Subcutaneous abdominal adipose tissue (tissue), 5 donors: ENCODE data around the gene VSTM4.

Experiments used
- H3K27ac ChIP-seq: one replicate; pipeline ENCODE4 v1.7.0; 2013; ENCODE audit warnings: low read depth, mild to moderate bottlenecking, inconsistent platforms, low read length, moderate library complexity
- H3K27me3 ChIP-seq, 5 donors: one replicate each; pipeline ENCODE4 v1.7.0; 2013; ENCODE audit warnings: low read length in 5 of 5, inconsistent platforms in 1 of 5; ENCODE audit not compliant: control insufficient read depth in 5 of 5, insufficient read depth in 4 of 5
- H3K36me3 ChIP-seq, 5 donors: one replicate each; pipeline ENCODE4 v1.7.0; 2013; ENCODE audit warnings: low read length in 5 of 5; ENCODE audit not compliant: control insufficient read depth in 5 of 5, insufficient read depth in 5 of 5
- H3K4me1 ChIP-seq, 5 donors: one replicate each; pipeline ENCODE4 v1.7.0; 2013; ENCODE audit warnings: low read length in 5 of 5, mild to moderate bottlenecking in 3 of 5, moderate library complexity in 1 of 5; ENCODE audit not compliant: control insufficient read depth in 5 of 5, insufficient read depth in 5 of 5
- H3K4me3 ChIP-seq, 5 donors: one replicate each; pipeline ENCODE4 v1.7.0; 2013; ENCODE audit warnings: low read length in 5 of 5, low read depth in 1 of 5
- H3K9ac ChIP-seq, 5 donors: one replicate each; pipeline ENCODE4 v1.7.0; 2013; ENCODE audit warnings: low read length in 5 of 5, mild to moderate bottlenecking in 4 of 5, moderate library complexity in 3 of 5
- H3K9me3 ChIP-seq, 5 donors: one replicate each; pipeline ENCODE4 v1.7.0; 2013; ENCODE audit warnings: low read length in 5 of 5; ENCODE audit not compliant: control insufficient read depth in 5 of 5
- donor health status: healthy.
- donor health status: healthy.
- donor health status: healthy.
- donor health status: healthy.
- donor health status: healthy.

The VSTM4 gene

GRCh38 chr10:48970046-48970445, 145.3 kb downstream of the VSTM4 start:
- peaks cover 0 to 23% (median 0%) of the 10 kb centered on the region in 5 donors for H3K36me3 ChIP-seq
- H3K4me3 ChIP-seq = no peak overlapping the region
- H3K4me1 ChIP-seq = no peaks in the 10 kb centered on the region
- H3K9ac ChIP-seq = no peak overlapping the region
- H3K27me3 ChIP-seq = peaks cover 0 to 3% (median 2%) of the 10 kb centered on the region in 5 donors
- H3K9me3 ChIP-seq = no peaks in the 10 kb centered on the region
- no peak overlapping the region for H3K27ac ChIP-seq

GRCh38 chr10:48968036-48968435, 147.3 kb downstream of the VSTM4 start:
- peaks cover 0 to 3% (median 0%) of the 10 kb centered on the region in 5 donors for H3K27me3 ChIP-seq
- H3K27ac ChIP-seq = no peak overlapping the region
- no peak overlapping the region for H3K9ac ChIP-seq
- no peak overlapping the region for H3K4me3 ChIP-seq
- peaks cover 0 to 20% (median 0%) of the 10 kb centered on the region in 5 donors for H3K36me3 ChIP-seq
- no peaks in the 10 kb centered on the region for H3K4me1 ChIP-seq
- H3K9me3 ChIP-seq = no peaks in the 10 kb centered on the region

GRCh38 chr10:48965460-48965859, 149.9 kb downstream of the VSTM4 start:
- Histone ChIP-seq H3K27ac (no peak overlapping the region), H3K27me3 (peaks cover 0 to 3% (median 0%) of the 10 kb centered on the region in 5 donors), H3K4me3 (no peak overlapping the region), H3K4me1 (no peaks in the 10 kb centered on the region), H3K9me3 (peaks cover 0 to 2% (median 0%) of the 10 kb centered on the region in 5 donors), H3K36me3 (peaks cover 0 to 13% (median 0%) of the 10 kb centered on the region in 5 donors), H3K9ac (no peak overlapping the region)
